SK-N-MC (cell line): ENCODE data around the gene TMPRSS3.

Source experiments
- EZH2 ChIP-seq: fragments of 200-600 bp; sonication (generic); IDR thresholded peaks from one replicate; pipeline ENCODE4 v1.6.1; 2017; ENCODE audit warnings: antibody characterized with exemption
- POLR2AphosphoS5 ChIP-seq: IDR thresholded peaks from 2 replicates; pipeline ENCODE4 v1.6.1; 2012; ENCODE audit warnings: mild to moderate bottlenecking, low read depth, low read length, borderline replicate concordance

- TF ChIP-seq EZH2 (no peak), POLR2AphosphoS5 (no peak)
Observed at GRCh38 chr21:42396799-42397745, 1.2 kb upstream of the TMPRSS3 start.
